AG10803 (cell line): ENCODE measurements around the gene SLAMF9.

ENCODE experiments used
- DNase-seq: peaks from one replicate; pipeline ENCODE4 v3.0.0; 2010; ENCODE audit warnings: low read depth
- H3K4me3 ChIP-seq: 2 replicates; pipeline ENCODE4 v1.5.1; 2011; ENCODE audit warnings: mild to moderate bottlenecking, low read length, control low read depth
- CTCF ChIP-seq: conservative IDR thresholded peaks from 2 replicates; pipeline ENCODE4 v1.5.1; 2011; ENCODE audit warnings: mild to moderate bottlenecking, low read length, control low read depth, inconsistent platforms

SLAMF9 gene

GRCh38 chr1:159958719-159959380 is 4.8 kb upstream of the SLAMF9 start:
- no peak overlapping the region for H3K4me3 ChIP-seq
- no peak for TF ChIP-seq CTCF
- no peak for DNase-seq

- no peak for DNase-seq
- no peak for TF ChIP-seq CTCF
- no peak overlapping the region for H3K4me3 ChIP-seq
Measured at GRCh38 chr1:159957824-159958268, 3.8 kb upstream of the SLAMF9 start.

GRCh38 chr1:159955456-159955855 is 1.4 kb upstream of the SLAMF9 start:
- no peak for TF ChIP-seq CTCF
- H3K4me3 ChIP-seq, result no peak overlapping the region
- no peak for DNase-seq

GRCh38 chr1:159952932-159953331 is 1.1 kb downstream of the SLAMF9 start:
- no peak for TF ChIP-seq CTCF
- H3K4me3 ChIP-seq, result no peak overlapping the region
- DNase-seq, result no peak

GRCh38 chr1:159951551-159951950 is 2.5 kb downstream of the SLAMF9 start:
- DNase-seq, result peak; percentile 5
- TF ChIP-seq CTCF, result no peak
- no peak overlapping the region for H3K4me3 ChIP-seq

- no peak for DNase-seq
- H3K4me3 ChIP-seq, result no peak overlapping the region
- no peak for TF ChIP-seq CTCF
Measured at GRCh38 chr1:159951016-159951415, 3.0 kb downstream of the SLAMF9 start.

- no peak for TF ChIP-seq CTCF
- no peak overlapping the region for H3K4me3 ChIP-seq
- no peak for DNase-seq
Measured at GRCh38 chr1:159949981-159950381, 4.1 kb downstream of the SLAMF9 start.
